Measurements from ENCODE around the gene ALDH1A1.

DNA sequence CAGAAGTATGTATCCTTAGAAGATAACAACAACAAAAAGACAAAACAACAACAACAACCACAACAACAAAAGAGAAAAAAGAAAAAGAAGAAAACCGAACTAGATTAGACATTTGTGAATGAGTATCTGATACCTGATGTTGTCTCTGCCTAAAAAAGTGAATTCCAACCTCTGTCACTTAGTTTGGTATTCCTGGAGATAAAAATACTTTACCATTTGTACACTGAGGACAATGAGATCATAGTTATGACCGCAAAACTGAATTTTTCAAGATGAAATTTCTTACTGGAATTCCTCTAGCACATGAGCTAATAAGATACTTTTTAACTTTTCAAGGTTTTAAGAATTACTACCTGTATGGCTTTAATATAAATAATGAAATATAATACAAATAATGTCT lies 54.5 kb downstream of the ALDH1A1 start:
- TF ChIP-seq CTCF (IDR thresholded peaks at IDR 0.05) (no peak), POLR2A (IDR thresholded peaks at IDR 0.05) (no peak)

All from tibial nerve (tissue), 3 donors.